A549 (cell line): Measurements from ENCODE around the gene CHMP4A.

Source experiments
- BHLHE40 ChIP-seq: IDR thresholded peaks from 2 replicates; pipeline ENCODE4 v1.6.1; 2012; ENCODE audit warnings: low read depth, low read length, inconsistent platforms
- JUNB ChIP-seq: fragments of >200 bp; sonication (Bioruptor Twin); formaldehyde crosslinking; IDR thresholded peaks from 2 replicates; pipeline ENCODE4 v1.6.1; 2016
- TF ChIP-seq, protein P1 (sequence below): IDR thresholded peaks from 2 replicates; pipeline ENCODE4 v1.6.1; 2012
- TF ChIP-seq, protein P2 (sequence below): fragments of >200 bp; sonication (Bioruptor Twin); formaldehyde crosslinking; IDR thresholded peaks from 3 replicates; pipeline ENCODE4 v1.5.1; 2016

DNA sequence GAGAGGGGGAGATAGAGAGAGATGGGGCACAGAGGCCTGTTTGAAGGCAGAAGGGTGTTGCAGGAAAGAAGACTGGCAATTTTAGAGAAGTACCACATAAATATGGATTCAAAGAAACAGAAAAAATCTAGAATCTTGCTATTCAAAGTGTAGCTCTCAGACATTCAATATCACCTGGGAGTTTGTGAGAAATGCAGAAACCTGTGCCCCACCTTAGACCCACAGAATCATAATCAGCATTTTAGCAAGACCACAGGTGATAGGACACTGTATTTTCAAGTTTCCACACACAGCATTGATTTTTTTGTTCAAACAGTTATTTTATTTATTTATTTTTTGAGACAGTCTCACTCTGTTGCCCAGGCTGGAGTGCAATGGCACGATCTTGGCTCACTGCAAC, 15.6 kb upstream of the CHMP4A start:
- no peak for TF ChIP-seq JUNB
- no peak for TF ChIP-seq BHLHE40
- TF ChIP-seq, protein P1, sequence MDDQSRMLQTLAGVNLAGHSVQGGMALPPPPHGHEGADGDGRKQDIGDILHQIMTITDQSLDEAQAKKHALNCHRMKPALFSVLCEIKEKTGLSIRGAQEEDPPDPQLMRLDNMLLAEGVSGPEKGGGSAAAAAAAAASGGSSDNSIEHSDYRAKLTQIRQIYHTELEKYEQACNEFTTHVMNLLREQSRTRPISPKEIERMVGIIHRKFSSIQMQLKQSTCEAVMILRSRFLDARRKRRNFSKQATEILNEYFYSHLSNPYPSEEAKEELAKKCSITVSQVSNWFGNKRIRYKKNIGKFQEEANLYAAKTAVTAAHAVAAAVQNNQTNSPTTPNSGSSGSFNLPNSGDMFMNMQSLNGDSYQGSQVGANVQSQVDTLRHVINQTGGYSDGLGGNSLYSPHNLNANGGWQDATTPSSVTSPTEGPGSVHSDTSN, result no peak
- TF ChIP-seq, protein P2, sequence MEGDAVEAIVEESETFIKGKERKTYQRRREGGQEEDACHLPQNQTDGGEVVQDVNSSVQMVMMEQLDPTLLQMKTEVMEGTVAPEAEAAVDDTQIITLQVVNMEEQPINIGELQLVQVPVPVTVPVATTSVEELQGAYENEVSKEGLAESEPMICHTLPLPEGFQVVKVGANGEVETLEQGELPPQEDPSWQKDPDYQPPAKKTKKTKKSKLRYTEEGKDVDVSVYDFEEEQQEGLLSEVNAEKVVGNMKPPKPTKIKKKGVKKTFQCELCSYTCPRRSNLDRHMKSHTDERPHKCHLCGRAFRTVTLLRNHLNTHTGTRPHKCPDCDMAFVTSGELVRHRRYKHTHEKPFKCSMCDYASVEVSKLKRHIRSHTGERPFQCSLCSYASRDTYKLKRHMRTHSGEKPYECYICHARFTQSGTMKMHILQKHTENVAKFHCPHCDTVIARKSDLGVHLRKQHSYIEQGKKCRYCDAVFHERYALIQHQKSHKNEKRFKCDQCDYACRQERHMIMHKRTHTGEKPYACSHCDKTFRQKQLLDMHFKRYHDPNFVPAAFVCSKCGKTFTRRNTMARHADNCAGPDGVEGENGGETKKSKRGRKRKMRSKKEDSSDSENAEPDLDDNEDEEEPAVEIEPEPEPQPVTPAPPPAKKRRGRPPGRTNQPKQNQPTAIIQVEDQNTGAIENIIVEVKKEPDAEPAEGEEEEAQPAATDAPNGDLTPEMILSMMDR, result no peak
